Suprapubic skin (tissue), 4 donors: Measurements from ENCODE around the gene ITK. TPM values are rescaled to one million over a fixed set of nuclear protein-coding genes. Genes with fewer than 3 reads are reported as not detected.

Experiments
- DNase-seq, 2 donors: peaks; one replicate each; pipeline ENCODE4 v3.0.0-alpha.2; 2019; ENCODE audit warnings: low spot score in 2 of 2
- H3K27ac ChIP-seq: fragments of 200-600 bp; sonication (generic); one replicate; pipeline ENCODE4 v1.5.1; 2019
- H3K27me3 ChIP-seq: fragments of 200-600 bp; sonication (generic); one replicate; pipeline ENCODE4 v1.5.1; 2019
- H3K36me3 ChIP-seq: fragments of 200-600 bp; sonication (generic); one replicate; pipeline ENCODE4 v1.5.1; 2019
- H3K4me1 ChIP-seq: fragments of 200-600 bp; sonication (generic); one replicate; pipeline ENCODE4 v1.5.1; 2019
- H3K4me3 ChIP-seq: fragments of 200-600 bp; sonication (generic); one replicate; pipeline ENCODE4 v1.5.1; 2019; ENCODE audit warnings: mild to moderate bottlenecking
- H3K9me3 ChIP-seq: fragments of 200-600 bp; sonication (generic); one replicate; pipeline ENCODE4 v1.5.1; 2019
- EP300 ChIP-seq: sonication (generic); formaldehyde crosslinking; IDR thresholded peaks from one replicate; pipeline ENCODE4 v1.6.1; 2017; ENCODE audit warnings: antibody characterized with exemption
- POLR2A ChIP-seq, 2 donors: fragments of 450-650 bp; IDR thresholded peaks; one replicate each; pipeline ENCODE4 v1.6.1; 2017; ENCODE audit warnings: antibody characterized with exemption in 2 of 2, mild to moderate bottlenecking in 2 of 2, moderate library complexity in 2 of 2
- POLR2AphosphoS5 ChIP-seq, 3 donors: sonication (generic); formaldehyde crosslinking; IDR thresholded peaks; one replicate each; pipeline ENCODE4 v1.6.1; 2017; ENCODE audit warnings: antibody characterized with exemption in 3 of 3
- WGBS: methylation state at CpG from one replicate; pipeline ENCODE4 v1.1.5; 2018; 5-methylcytosine and 5-hydroxymethylcytosine counted together
- total RNA-seq, 4 donors: library from RNA; depleted of rRNA; stranded (reverse); fragments of >200 nt; gene quantifications; one replicate each; pipeline ENCODE4 v1.1.0, GENCODE V29; 2016
- TF ChIP-seq, protein P1 (sequence below), 2 donors: fragments of 200-600 bp in 1 of 2; fragments of 450-650 bp in 1 of 2; sonication (generic) in 1 of 2; IDR thresholded peaks; one replicate each; pipeline ENCODE4 v1.5.1; 2016 to 2019; ENCODE audit warnings: antibody characterized with exemption in 2 of 2, mild to moderate bottlenecking in 1 of 2, moderate library complexity in 1 of 2

ITK gene
- total RNA-seq, 4 donors from 2014 or later, result 1.6 to 3.5 (median 2.7) TPM

DNA sequence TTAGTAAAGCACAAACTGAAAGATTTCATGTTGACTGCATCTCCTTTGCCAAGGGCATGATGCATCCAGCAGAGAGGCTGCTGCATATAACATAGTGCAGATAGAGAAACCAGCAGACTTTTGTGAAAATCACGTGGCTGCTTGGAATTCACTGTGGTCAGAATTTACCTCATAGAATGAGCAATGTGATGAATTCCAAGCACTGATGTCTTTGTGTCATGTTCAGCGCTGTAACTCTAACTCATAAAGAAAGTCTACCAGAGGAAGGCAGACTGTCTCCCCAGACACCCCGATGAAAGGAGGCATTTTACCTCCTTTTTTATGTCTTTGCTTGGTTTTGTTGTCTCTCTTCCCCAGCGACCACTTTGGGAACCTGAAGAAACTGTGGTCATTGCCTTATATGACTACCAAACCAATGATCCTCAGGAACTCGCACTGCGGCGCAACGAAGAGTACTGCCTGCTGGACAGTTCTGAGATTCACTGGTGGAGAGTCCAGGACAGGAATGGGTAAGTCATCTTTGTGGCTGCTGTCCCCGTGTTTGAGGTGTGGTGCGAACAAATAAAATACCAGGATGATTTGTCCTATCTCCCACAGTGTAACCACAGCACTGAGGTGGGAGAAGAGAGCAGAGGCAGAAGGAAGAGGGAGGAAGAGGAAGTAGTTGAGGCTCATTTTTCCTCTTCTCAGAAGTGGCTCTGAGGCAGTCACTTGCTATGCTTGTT, 42.0 kb downstream of the ITK start:
- H3K27me3 ChIP-seq, result no peaks in the 10 kb centered on the region
- TF ChIP-seq, protein P1, sequence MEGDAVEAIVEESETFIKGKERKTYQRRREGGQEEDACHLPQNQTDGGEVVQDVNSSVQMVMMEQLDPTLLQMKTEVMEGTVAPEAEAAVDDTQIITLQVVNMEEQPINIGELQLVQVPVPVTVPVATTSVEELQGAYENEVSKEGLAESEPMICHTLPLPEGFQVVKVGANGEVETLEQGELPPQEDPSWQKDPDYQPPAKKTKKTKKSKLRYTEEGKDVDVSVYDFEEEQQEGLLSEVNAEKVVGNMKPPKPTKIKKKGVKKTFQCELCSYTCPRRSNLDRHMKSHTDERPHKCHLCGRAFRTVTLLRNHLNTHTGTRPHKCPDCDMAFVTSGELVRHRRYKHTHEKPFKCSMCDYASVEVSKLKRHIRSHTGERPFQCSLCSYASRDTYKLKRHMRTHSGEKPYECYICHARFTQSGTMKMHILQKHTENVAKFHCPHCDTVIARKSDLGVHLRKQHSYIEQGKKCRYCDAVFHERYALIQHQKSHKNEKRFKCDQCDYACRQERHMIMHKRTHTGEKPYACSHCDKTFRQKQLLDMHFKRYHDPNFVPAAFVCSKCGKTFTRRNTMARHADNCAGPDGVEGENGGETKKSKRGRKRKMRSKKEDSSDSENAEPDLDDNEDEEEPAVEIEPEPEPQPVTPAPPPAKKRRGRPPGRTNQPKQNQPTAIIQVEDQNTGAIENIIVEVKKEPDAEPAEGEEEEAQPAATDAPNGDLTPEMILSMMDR (IDR thresholded peaks at IDR 0.05), result no peak
- TF ChIP-seq POLR2AphosphoS5 (IDR thresholded peaks at IDR 0.05) (no peak), EP300 (no peak), POLR2A (IDR thresholded peaks at IDR 0.05) (no peak)
- no peaks in the 10 kb centered on the region for H3K9me3 ChIP-seq
- no peaks in the 10 kb centered on the region for H3K4me1 ChIP-seq
- DNase-seq, result no peak
- H3K4me3 ChIP-seq, result no peak overlapping the region
- no peaks in the 10 kb centered on the region for H3K36me3 ChIP-seq
- H3K27ac ChIP-seq, result no peak overlapping the region
- 85% methylated on average over 10 of the region's 10 CpGs for WGBS

DNA sequence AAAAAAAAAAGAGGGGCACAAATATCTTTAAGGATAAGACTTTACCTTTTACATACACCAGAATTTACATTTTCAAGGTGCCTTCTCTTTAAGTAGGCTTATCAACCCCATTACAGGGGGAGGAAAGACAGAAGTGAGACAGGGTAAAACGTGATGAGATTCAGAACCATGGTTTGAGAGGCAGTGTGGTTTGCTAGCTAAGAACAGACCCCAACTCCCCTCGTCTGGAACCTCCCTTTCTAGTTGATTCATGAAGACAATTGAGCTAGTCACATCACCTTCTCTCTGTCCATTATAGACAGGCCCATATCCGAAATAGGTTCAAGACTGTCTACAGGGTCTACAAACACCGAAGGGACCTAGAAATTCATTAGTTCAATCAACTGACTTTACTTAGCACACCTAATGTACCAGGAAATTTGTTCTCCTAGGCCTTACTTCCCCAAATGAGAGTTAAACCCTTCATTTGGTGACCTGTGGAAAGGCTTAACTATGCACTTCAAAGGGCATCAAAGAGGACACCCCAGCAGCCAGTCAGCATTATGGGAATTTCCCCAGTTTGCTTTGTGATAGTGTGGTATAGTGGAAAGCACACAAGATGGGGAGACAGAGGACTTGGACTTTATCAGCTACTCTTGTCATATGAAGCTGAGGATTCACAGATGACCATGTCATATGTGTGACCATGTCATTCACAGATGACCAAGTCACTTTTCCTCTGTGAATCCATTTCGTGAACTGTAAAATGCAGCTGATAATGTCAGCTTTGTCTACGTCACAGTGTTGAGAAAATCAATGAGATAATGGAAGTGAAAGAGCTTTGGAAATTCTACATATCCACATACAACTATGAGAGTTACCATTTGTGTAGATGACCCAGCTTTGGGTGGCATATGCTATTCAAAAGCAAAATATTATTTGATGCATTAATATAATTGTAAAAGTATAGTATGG, 45.1 kb downstream of the ITK start:
- Histone ChIP-seq H3K4me1 (no peaks in the 10 kb centered on the region), H3K36me3 (no peaks in the 10 kb centered on the region), H3K9me3 (no peaks in the 10 kb centered on the region), H3K4me3 (no peak overlapping the region), H3K27ac (no peak overlapping the region), H3K27me3 (no peaks in the 10 kb centered on the region)
- TF ChIP-seq EP300, result no peak
- no peak for TF ChIP-seq POLR2AphosphoS5 (IDR thresholded peaks at IDR 0.05)
- no peak for TF ChIP-seq POLR2A (IDR thresholded peaks at IDR 0.05)
- TF ChIP-seq, protein P1 (IDR thresholded peaks at IDR 0.05), result no peak
- DNase-seq, result no peak
- WGBS, result 79% methylated on average over 6 of the region's 6 CpGs

DNA sequence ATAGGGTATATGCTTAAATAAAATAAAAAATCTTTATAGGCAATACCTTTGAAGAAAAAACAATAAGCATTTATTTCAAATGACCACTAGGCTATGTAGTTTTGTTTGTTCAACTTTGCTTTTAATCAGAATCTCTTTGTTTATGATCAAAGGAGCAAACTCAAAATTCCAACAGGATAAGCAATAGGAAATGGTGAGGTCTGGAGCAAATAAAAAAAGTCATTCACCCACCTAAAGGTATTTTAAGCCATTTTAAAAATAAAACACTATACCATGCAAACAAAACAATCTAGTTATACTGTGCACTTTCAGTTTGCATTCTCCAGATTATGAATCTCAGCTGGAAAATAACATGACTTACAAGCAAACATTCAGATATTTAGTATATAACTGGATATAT, 50.0 kb downstream of the ITK start:
- H3K9me3 ChIP-seq, result no peaks in the 10 kb centered on the region
- TF ChIP-seq POLR2AphosphoS5 (IDR thresholded peaks at IDR 0.05), result no peak
- TF ChIP-seq POLR2A (IDR thresholded peaks at IDR 0.05), result no peak
- TF ChIP-seq, protein P1 (IDR thresholded peaks at IDR 0.05), result no peak
- TF ChIP-seq EP300, result no peak

DNA sequence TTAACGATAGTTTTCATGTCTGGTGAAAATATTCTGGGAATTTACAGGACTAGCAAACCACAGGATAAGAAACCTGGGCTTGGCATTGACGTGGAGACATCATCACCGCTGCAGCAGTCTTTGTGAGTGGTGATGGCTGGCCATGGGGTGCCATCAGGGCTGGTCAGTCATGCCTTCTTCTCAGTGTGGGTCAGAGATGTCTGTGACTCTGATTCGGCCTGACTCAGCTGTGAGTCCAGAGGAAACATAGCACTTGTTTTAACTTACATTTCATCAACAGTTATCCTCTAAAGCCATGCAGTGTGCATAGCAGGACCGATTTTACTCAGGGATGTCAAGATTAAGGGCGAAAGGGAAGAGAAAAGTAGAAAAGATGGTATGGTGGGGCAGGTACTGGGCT, 52.1 kb downstream of the ITK start:
- no peaks in the 10 kb centered on the region for H3K27me3 ChIP-seq
- H3K4me1 ChIP-seq, result no peaks in the 10 kb centered on the region
- no peak for TF ChIP-seq EP300
- no peak for TF ChIP-seq POLR2A (IDR thresholded peaks at IDR 0.05)
- TF ChIP-seq POLR2AphosphoS5 (IDR thresholded peaks at IDR 0.05), result no peak
- TF ChIP-seq, protein P1 (IDR thresholded peaks at IDR 0.05), result no peak
- no peaks in the 10 kb centered on the region for H3K36me3 ChIP-seq
- H3K4me3 ChIP-seq, result no peak overlapping the region
- no peak overlapping the region for H3K27ac ChIP-seq
- H3K9me3 ChIP-seq, result no peaks in the 10 kb centered on the region
- no peak for DNase-seq
- 70% methylated on average over 6 of the region's 6 CpGs for WGBS

More for the DNA sequence above, 50.0 kb downstream of the ITK start:
- Histone ChIP-seq H3K4me1 (no peaks in the 10 kb centered on the region), H3K4me3 (no peak overlapping the region), H3K27me3 (no peaks in the 10 kb centered on the region), H3K36me3 (no peaks in the 10 kb centered on the region), H3K27ac (no peak overlapping the region)
- no peak for DNase-seq

DNA sequence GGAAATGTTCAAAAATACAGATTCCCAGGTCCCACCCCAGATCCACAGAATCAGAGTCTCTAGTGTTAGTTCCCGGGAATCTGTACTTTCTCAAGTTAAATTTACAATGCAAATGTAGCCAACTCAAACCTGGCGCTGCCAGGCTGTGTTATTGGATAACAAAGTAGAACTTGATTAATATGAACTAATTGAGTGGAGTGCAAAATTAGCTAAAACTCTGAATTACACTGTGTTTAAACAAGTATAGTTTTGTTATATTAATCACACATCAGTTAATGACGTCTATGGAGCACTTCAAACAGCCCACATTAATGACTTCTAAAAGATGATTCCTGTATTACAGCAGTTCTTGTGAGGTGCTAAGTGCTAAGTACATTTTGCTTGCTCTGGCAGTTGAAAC, 52.9 kb downstream of the ITK start:
- no peaks in the 10 kb centered on the region for H3K36me3 ChIP-seq
- TF ChIP-seq POLR2A (IDR thresholded peaks at IDR 0.05) (no peak), POLR2AphosphoS5 (IDR thresholded peaks at IDR 0.05) (no peak), EP300 (no peak)
- TF ChIP-seq, protein P1 (IDR thresholded peaks at IDR 0.05), result no peak
- H3K9me3 ChIP-seq, result no peaks in the 10 kb centered on the region
- WGBS, result 74% methylated on average over 3 of the region's 3 CpGs
- H3K27me3 ChIP-seq, result no peaks in the 10 kb centered on the region
- no peaks in the 10 kb centered on the region for H3K4me1 ChIP-seq
- no peak for DNase-seq
- H3K27ac ChIP-seq, result no peak overlapping the region
- H3K4me3 ChIP-seq, result no peak overlapping the region
